GM13976 (cell line): ENCODE measurements around the gene CCDC28A.

Experiments used
- DNase-seq: peaks from one replicate; pipeline ENCODE4 v3.0.0; 2012; ENCODE audit warnings: low spot score
- CTCF ChIP-seq: IDR thresholded peaks from 2 replicates; pipeline ENCODE4 v1.5.1; 2012; ENCODE audit warnings: borderline replicate concordance, mild to moderate bottlenecking; ENCODE audit not compliant: insufficient read depth; ENCODE audit errors: extremely low read depth, missing control alignments, control extremely low read depth
- in situ Hi-C: fragments of 300-500 bp; cut with MboI; formaldehyde crosslinking; loops from one replicate; pipeline ENCODE4 v1.12.0; 2022; ENCODE audit warnings: low sequenced_read_pairs, mixed read lengths, inconsistent platforms; ENCODE audit not compliant: unreplicated experiment

Gene CCDC28A

GRCh38 chr6:138824482-138825144 is 51.0 kb downstream of the CCDC28A start:
- TF ChIP-seq CTCF = no peak
- in situ Hi-C loops = loop anchor here (25.0 kb wide), 1 partner anchor 288 kb away; no protein-coding TSS in a partner anchor

GRCh38 chr6:138830248-138830647 is 56.7 kb downstream of the CCDC28A start:
- in situ Hi-C loops = no loop called here
- no peak for TF ChIP-seq CTCF
- DNase-seq = no peak

More at GRCh38 chr6:138824482-138825144, 51.0 kb downstream of the CCDC28A start:
- no peak for DNase-seq

DNA sequence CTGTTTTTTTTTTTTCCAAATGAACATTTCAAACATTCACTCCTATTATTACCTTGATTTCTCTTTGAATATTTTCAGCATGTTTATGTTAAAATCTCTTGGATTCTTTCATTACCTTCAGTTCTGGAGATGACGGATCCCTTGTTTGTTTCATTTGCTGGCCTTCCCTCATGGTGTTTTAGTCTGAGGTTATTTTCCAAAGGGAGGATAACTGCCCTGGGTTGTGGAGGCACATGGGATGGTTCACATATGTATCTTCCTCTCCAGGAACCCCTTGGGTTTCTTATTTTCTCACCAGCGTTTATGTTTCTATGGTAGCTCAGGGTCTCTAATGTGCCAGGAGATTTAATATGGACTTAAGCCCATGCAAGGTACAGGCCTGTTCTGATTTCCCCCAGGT is 58.6 kb downstream of the CCDC28A start:
- DNase-seq = no peak
- no peak for TF ChIP-seq CTCF
- in situ Hi-C loops = no loop called here

GRCh38 chr6:138833816-138834539 is 60.4 kb downstream of the CCDC28A start:
- in situ Hi-C loops = no loop called here
- no peak for TF ChIP-seq CTCF
- no peak for DNase-seq

DNA sequence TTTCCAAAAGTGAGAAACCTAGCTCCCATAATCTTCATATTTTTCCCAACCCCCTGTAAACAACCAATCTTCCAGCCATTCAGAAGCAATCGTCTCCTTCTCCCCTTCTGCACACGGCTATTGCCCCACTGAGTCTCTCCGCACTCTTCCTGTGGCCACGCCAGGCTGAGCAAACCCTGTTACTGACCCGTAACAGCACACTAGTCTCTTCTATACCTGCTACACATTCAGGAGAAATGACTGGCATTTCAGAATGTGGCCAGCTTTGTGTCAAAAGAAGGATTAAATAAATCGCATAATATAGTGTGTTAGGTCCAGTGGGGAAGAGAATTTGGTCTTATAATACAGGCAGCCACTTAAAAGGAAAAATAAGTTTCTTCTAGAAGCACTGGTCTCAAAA is 63.7 kb downstream of the CCDC28A start:
- in situ Hi-C loops = no loop called here
- DNase-seq = no peak
- no peak for TF ChIP-seq CTCF
